Cardiac muscle cell (in vitro differentiated cells and primary cell): Measurements from ENCODE around the gene CD164L2. TPM values are rescaled to one million over a fixed set of nuclear protein-coding genes. Genes with fewer than 3 reads are reported as not detected.

Experiments
- DNase-seq, 2 donors: peaks; one replicate each; pipeline versions ENCODE4 v3.0.0 to v3.0.0-alpha.2; 2010 to 2017; ENCODE audit warnings: low read depth in 1 of 2, low spot score in 1 of 2
- H3K27ac ChIP-seq: fragments of 200-600 bp; sonication (generic); 2 replicates; pipeline ENCODE4 v1.5.1; 2016
- H3K27me3 ChIP-seq: fragments of 200-600 bp; sonication (generic); 2 replicates; pipeline ENCODE4 v1.6.0; 2016; ENCODE audit warnings: control low read depth
- H3K36me3 ChIP-seq: fragments of 200-600 bp; sonication (generic); 2 replicates; pipeline ENCODE4 v1.5.1; 2016; ENCODE audit warnings: control low read depth
- H3K4me1 ChIP-seq: fragments of 200-600 bp; sonication (generic); 2 replicates; pipeline ENCODE4 v1.8.1; 2017; ENCODE audit warnings: low read depth, mild to moderate bottlenecking, mixed run types
- H3K4me3 ChIP-seq: fragments of 200-600 bp; sonication (generic); 2 replicates; pipeline ENCODE4 v1.5.1; 2016; ENCODE audit warnings: mild to moderate bottlenecking
- H3K9me3 ChIP-seq: fragments of 200-600 bp; sonication (generic); 2 replicates; pipeline ENCODE4 v1.5.1; 2017; ENCODE audit warnings: low read depth, mild to moderate bottlenecking, control low read depth
- CTCF ChIP-seq: IDR thresholded peaks from 2 replicates; pipeline ENCODE4 v1.5.1; 2012; ENCODE audit warnings: low read depth, mild to moderate bottlenecking, low read length
- polyA plus RNA-seq: library from polyadenylated mRNA; unstranded; fragments of >200 nt; fragmentation: Nextera tagmentation; extraction: Ambion mirVana; gene quantifications from 2 replicates; pipeline ENCODE4 v1.2.1, GENCODE V29; 2016
- total RNA-seq: library from RNA; depleted of rRNA; stranded (reverse); fragments of >200 nt; gene quantifications from 2 replicates; pipeline ENCODE4 v1.2.3, GENCODE V29; 2016

Gene CD164L2
- total and polyA plus RNA-seq, 2 experiments from 2014 or later, result 0.24 to 0.62 TPM

GRCh38 chr1:27416387-27417111 is 33.4 kb upstream of the CD164L2 start:
- H3K4me1 ChIP-seq, result peaks cover 29% of the 10 kb centered on the region
- H3K27me3 ChIP-seq, result no peaks in the 10 kb centered on the region
- no peak overlapping the region for H3K4me3 ChIP-seq
- no peaks in the 10 kb centered on the region for H3K9me3 ChIP-seq
- TF ChIP-seq CTCF, result peak; percentile 76
- no peak overlapping the region for H3K27ac ChIP-seq
- peak; percentile 74 to 80 for DNase-seq
- H3K36me3 ChIP-seq, result peaks cover 44% of the 10 kb centered on the region

GRCh38 chr1:27414091-27414490 is 31.0 kb upstream of the CD164L2 start:
- no peak for TF ChIP-seq CTCF
- DNase-seq, result no peak
- H3K27ac ChIP-seq, result no peak overlapping the region
- H3K4me3 ChIP-seq, result no peak overlapping the region
- peaks cover 17% of the 10 kb centered on the region for H3K4me1 ChIP-seq
- no peaks in the 10 kb centered on the region for H3K9me3 ChIP-seq
- no peaks in the 10 kb centered on the region for H3K27me3 ChIP-seq
- H3K36me3 ChIP-seq, result peaks cover 59% of the 10 kb centered on the region

GRCh38 chr1:27413004-27413403 is 29.9 kb upstream of the CD164L2 start:
- Histone ChIP-seq H3K27me3 (no peaks in the 10 kb centered on the region), H3K9me3 (no peaks in the 10 kb centered on the region), H3K4me1 (peaks cover 6% of the 10 kb centered on the region), H3K36me3 (peaks cover 57% of the 10 kb centered on the region), H3K27ac (no peak overlapping the region), H3K4me3 (no peak overlapping the region)
- no peak for TF ChIP-seq CTCF
- peak in 1 of 2 donors; percentile 57 for DNase-seq

DNA sequence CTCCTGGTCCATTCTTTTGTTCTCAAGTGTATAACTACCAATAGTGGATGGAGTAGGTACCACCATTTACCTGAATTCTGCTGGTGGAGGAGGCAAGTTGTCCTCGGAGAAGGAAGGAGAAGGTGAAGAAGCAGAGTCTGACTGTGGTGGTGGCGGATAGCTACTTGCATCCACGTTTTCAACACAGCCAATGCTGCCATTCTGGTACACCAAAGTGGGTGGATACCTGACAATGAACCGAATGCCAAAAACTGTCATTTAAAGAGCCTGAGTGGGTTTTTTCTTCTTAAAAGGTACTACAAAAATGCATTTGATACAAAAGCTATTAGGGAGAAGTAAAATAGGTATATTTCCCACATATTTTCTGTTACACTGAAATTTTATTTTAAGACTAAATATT is 29.4 kb upstream of the CD164L2 start:
- Histone ChIP-seq H3K9me3 (no peaks in the 10 kb centered on the region), H3K27me3 (no peaks in the 10 kb centered on the region), H3K4me1 (peaks cover 1% of the 10 kb centered on the region), H3K27ac (no peak overlapping the region), H3K4me3 (no peak overlapping the region), H3K36me3 (peaks cover 56% of the 10 kb centered on the region)
- no peak for DNase-seq
- no peak for TF ChIP-seq CTCF

- Histone ChIP-seq H3K27me3 (no peaks in the 10 kb centered on the region), H3K9me3 (no peaks in the 10 kb centered on the region), H3K4me1 (peaks cover 2% of the 10 kb centered on the region), H3K27ac (no peak overlapping the region), H3K4me3 (no peak overlapping the region), H3K36me3 (peaks cover 59% of the 10 kb centered on the region)
- no peak for DNase-seq
- TF ChIP-seq CTCF, result no peak
These were observed 27.6 kb upstream of the CD164L2 start for GRCh38 chr1:27410709-27411108.
